Activated CD8-positive, alpha-beta T cell treated with anti-CD3 and anti-CD28 coated beads for 36 hours (primary cell): Measurements from ENCODE around the gene CTNNAL1. TPM values are rescaled to one million over a fixed set of nuclear protein-coding genes. Genes with fewer than 3 reads are reported as not detected.

ENCODE experiments used
- ATAC-seq: fragments of 200-7000 bp; cut with Tn5 transposase; one replicate; pipeline ENCODE4 v1.10.0; 2021; ENCODE audit warnings: mild to moderate bottlenecking, moderate library complexity
- CTCF ChIA-PET: fragments of 350-600 bp; sonication (Branson Sonifier 250); formaldehyde crosslinking; loops from one replicate; lab custom pipeline; 2021; ENCODE audit warnings: antibody characterized with exemption; lab: Charles Lee
- POLR2A ChIA-PET: fragments of 350-600 bp; sonication (Branson Sonifier 250); formaldehyde crosslinking; loops from one replicate; lab custom pipeline; 2021; ENCODE audit warnings: antibody characterized with exemption; lab: Charles Lee
- DNase-seq: peaks from one replicate; pipeline ENCODE4 v3.0.0-alpha.2; 2020
- H3K27ac Mint-ChIP-seq: one replicate; pipeline ENCODE4 v1.8.0; 2021; ENCODE audit warnings: mild to moderate bottlenecking, mixed read lengths
- H3K27me3 Mint-ChIP-seq: one replicate; pipeline ENCODE4 v1.8.0; 2021; ENCODE audit warnings: mixed read lengths
- H3K36me3 Mint-ChIP-seq: one replicate; pipeline ENCODE4 v1.8.0; 2021; ENCODE audit warnings: low read depth, mixed read lengths
- H3K4me1 Mint-ChIP-seq: one replicate; pipeline ENCODE4 v1.8.0; 2021; ENCODE audit warnings: low read depth, mixed read lengths
- H3K4me3 Mint-ChIP-seq: one replicate; pipeline ENCODE4 v1.8.0; 2021; ENCODE audit warnings: mild to moderate bottlenecking, moderate library complexity, mixed read lengths
- H3K9me3 Mint-ChIP-seq: one replicate; pipeline ENCODE4 v1.8.0; 2021; ENCODE audit warnings: mixed read lengths
- CTCF ChIP-seq: fragments of 200-600 bp; IDR thresholded peaks from one replicate; pipeline ENCODE4 v1.8.0; 2022; ENCODE audit warnings: antibody characterized with exemption, mild to moderate bottlenecking
- intact Hi-C: fragments of 100-400 bp; cut with micrococcal nuclease; formaldehyde crosslinking; loops from one replicate; pipeline ENCODE4 v1.10.0; 2022
- total RNA-seq, 2 experiments: library from RNA; stranded (reverse); gene quantifications; one replicate each; pipeline ENCODE4 v1.2.3, GENCODE V29; 2021

Gene CTNNAL1
- total RNA-seq, 2 experiments from 2014 or later = 24.1 to 26.0 TPM

- ChIA-PET CTCF (interaction anchor here (1.2 to 1.3 kb wide), 2 partner anchors 14 to 30 kb away, joined by 3 read pairs; no protein-coding TSS in a partner anchor), POLR2A (no interaction called here)
- ATAC-seq (no peak), DNase-seq (no peak)
- Mint-ChIP-seq H3K27me3 (no peaks in the 10 kb centered on the region), H3K4me1 (no peaks in the 10 kb centered on the region), H3K9me3 (no peaks in the 10 kb centered on the region), H3K36me3 (peaks cover 7% of the 10 kb centered on the region), H3K27ac (no peak overlapping the region), H3K4me3 (no peak overlapping the region)
- intact Hi-C loops = no loop called here
- TF ChIP-seq CTCF = no peak
Observed at GRCh38 chr9:108983885-108984284, 29.4 kb downstream of the CTNNAL1 start.

- DNase-seq (no peak), ATAC-seq (no peak)
- no peak overlapping the region for H3K4me3 Mint-ChIP-seq
- no peaks in the 10 kb centered on the region for H3K9me3 Mint-ChIP-seq
- H3K27ac Mint-ChIP-seq = no peak overlapping the region
- H3K4me1 Mint-ChIP-seq = no peaks in the 10 kb centered on the region
- ChIA-PET CTCF (no interaction called here), POLR2A (no interaction called here)
- intact Hi-C loops = no loop called here
- H3K36me3 Mint-ChIP-seq = peaks cover 8% of the 10 kb centered on the region
- no peak for TF ChIP-seq CTCF
- H3K27me3 Mint-ChIP-seq = no peaks in the 10 kb centered on the region
Observed at GRCh38 chr9:108980893-108981292, 32.4 kb downstream of the CTNNAL1 start.

- Mint-ChIP-seq H3K36me3 (peaks cover 8% of the 10 kb centered on the region), H3K4me1 (no peaks in the 10 kb centered on the region), H3K9me3 (no peaks in the 10 kb centered on the region), H3K4me3 (no peak overlapping the region), H3K27me3 (no peaks in the 10 kb centered on the region), H3K27ac (no peak overlapping the region)
- ATAC-seq (no peak), DNase-seq (no peak)
- no peak for TF ChIP-seq CTCF
- intact Hi-C loops = no loop called here
- ChIA-PET CTCF (interaction anchor here (1.7 kb wide), 1 partner anchor 24 kb away, joined by 4 read pairs; no protein-coding TSS in a partner anchor), POLR2A (interaction anchor here (0.6 kb wide), 1 partner anchor 79 kb away, joined by 3 read pairs; no protein-coding TSS in a partner anchor)
Observed at GRCh38 chr9:108978205-108978604, 35.1 kb downstream of the CTNNAL1 start.

DNA sequence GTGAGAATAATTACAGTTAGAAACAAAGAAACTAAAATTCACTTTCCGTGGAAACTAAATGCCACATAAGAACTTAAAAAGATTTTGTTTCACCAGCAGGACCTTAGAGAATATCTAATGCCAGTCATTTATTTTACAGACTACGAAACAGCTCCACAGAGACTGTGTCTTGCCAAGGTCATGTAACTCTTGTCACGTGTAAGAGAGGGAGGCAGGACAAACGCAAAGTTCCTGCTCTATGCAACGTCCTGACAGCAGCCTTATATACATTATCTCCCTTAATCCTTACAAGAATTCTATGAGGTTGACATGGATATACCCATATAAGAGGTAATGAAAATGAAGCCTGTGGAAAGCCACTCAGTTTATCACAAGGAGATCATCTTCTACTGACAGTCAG lies 39.4 kb downstream of the CTNNAL1 start:
- no peaks in the 10 kb centered on the region for H3K4me1 Mint-ChIP-seq
- no peak overlapping the region for H3K4me3 Mint-ChIP-seq
- no peak overlapping the region for H3K27ac Mint-ChIP-seq
- ATAC-seq (no peak), DNase-seq (no peak)
- POLR2A ChIA-PET = no interaction called here
- intact Hi-C loops = no loop called here
- CTCF ChIA-PET = no interaction called here
- peaks cover 18% of the 10 kb centered on the region for H3K36me3 Mint-ChIP-seq
- peaks cover 7% of the 10 kb centered on the region for H3K9me3 Mint-ChIP-seq
- no peaks in the 10 kb centered on the region for H3K27me3 Mint-ChIP-seq
- TF ChIP-seq CTCF = no peak

- Mint-ChIP-seq H3K27ac (no peak overlapping the region), H3K4me1 (no peaks in the 10 kb centered on the region), H3K36me3 (peaks cover 14% of the 10 kb centered on the region), H3K9me3 (peaks cover 7% of the 10 kb centered on the region), H3K4me3 (no peak overlapping the region), H3K27me3 (no peaks in the 10 kb centered on the region)
- ChIA-PET POLR2A (no interaction called here), CTCF (no interaction called here)
- intact Hi-C loops = no loop called here
- TF ChIP-seq CTCF = no peak
- no peak for DNase-seq
- no peak for ATAC-seq
Observed at GRCh38 chr9:108972626-108973209, 40.6 kb downstream of the CTNNAL1 start.
